Endodermal cell (in vitro differentiated cells): Measurements from ENCODE around the gene BIRC6. TPM values are rescaled to one million over a fixed set of nuclear protein-coding genes. Genes with fewer than 3 reads are reported as not detected.
"Not testable (repeated sequence)": the region's sequence is repeated elsewhere in the genome, so short reads cannot be mapped to it uniquely, and the experiment has no call there.

ENCODE experiments used
- DNase-seq: peaks from one replicate; pipeline ENCODE4 v3.0.0-alpha.2; 2017
- H3K27ac ChIP-seq: 2 replicates; pipeline ENCODE4 v1.5.1; 2013; ENCODE audit warnings: mild to moderate bottlenecking, low read depth, low read length, moderate library complexity
- H3K27me3 ChIP-seq: 2 replicates; pipeline ENCODE4 v1.6.1; 2013; ENCODE audit warnings: mild to moderate bottlenecking, low read length, moderate library complexity; ENCODE audit not compliant: insufficient read depth, control insufficient read depth, poor library complexity, severe bottlenecking
- H3K36me3 ChIP-seq: 2 replicates; pipeline ENCODE4 v1.7.0; 2013; ENCODE audit warnings: mild to moderate bottlenecking, low read length, moderate library complexity; ENCODE audit not compliant: control insufficient read depth, insufficient read depth
- H3K4me1 ChIP-seq: one replicate; pipeline ENCODE4 v1.7.0; 2013; ENCODE audit warnings: low read length; ENCODE audit not compliant: control insufficient read depth, insufficient read depth
- H3K4me3 ChIP-seq: 2 replicates; pipeline ENCODE4 v1.5.1; 2013; ENCODE audit warnings: mild to moderate bottlenecking, low read length, moderate library complexity
- H3K9ac ChIP-seq: 2 replicates; pipeline ENCODE4 v1.6.1; 2013; ENCODE audit warnings: mild to moderate bottlenecking, low read length, moderate library complexity; ENCODE audit not compliant: poor library complexity, severe bottlenecking; ENCODE audit errors: extremely low read depth
- H3K9me3 ChIP-seq: 2 replicates; pipeline ENCODE4 v1.6.1; 2013; ENCODE audit warnings: mild to moderate bottlenecking, low read length, moderate library complexity; ENCODE audit not compliant: control insufficient read depth
- H3K27ac Mint-ChIP-seq: 2 replicates; pipeline ENCODE4 v1.8.0; 2020; ENCODE audit warnings: mixed read lengths
- H3K27me3 Mint-ChIP-seq: 2 replicates; pipeline ENCODE4 v1.8.0; 2021; ENCODE audit warnings: mild to moderate bottlenecking, mixed read lengths; ENCODE audit not compliant: insufficient read depth
- H3K36me3 Mint-ChIP-seq: 2 replicates; pipeline ENCODE4 v1.8.0; 2020; ENCODE audit warnings: low read depth, mixed read lengths
- H3K4me1 Mint-ChIP-seq: 2 replicates; pipeline ENCODE4 v1.8.0; 2020; ENCODE audit warnings: mixed read lengths
- H3K4me3 Mint-ChIP-seq: 2 replicates; pipeline ENCODE4 v1.8.0; 2020; ENCODE audit warnings: mild to moderate bottlenecking, moderate library complexity, mixed read lengths
- H3K9me3 Mint-ChIP-seq: 2 replicates; pipeline ENCODE4 v1.8.0; 2020; ENCODE audit warnings: mild to moderate bottlenecking, mixed read lengths
- WGBS, 2 experiments: methylation state at CpG; one replicate each; pipeline versions ENCODE4 v1.1.5 to v1.1.7; 2013; ENCODE audit warnings: missing lambda C conversion rate in 2 of 2, mixed read lengths in 1 of 2; ENCODE audit not compliant: insufficient coverage in 1 of 2, insufficient read length in 1 of 2; 5-methylcytosine and 5-hydroxymethylcytosine counted together
- total RNA-seq, 2 donors: library from RNA; stranded (reverse); fragmentation: NEBNext Ultra II Directional in 1 of 2; extraction: Animal tissue kit (Norgen Biotek cat#: 25700) in 1 of 2; gene quantifications; 2 replicates in 1 of 2; 3 replicates in 1 of 2; pipeline ENCODE4 v1.2.1, GENCODE V29; 2021
- TF ChIP-seq, protein P1 (sequence below): fragments of 200-600 bp; sonication (generic); conservative IDR thresholded peaks from 2 replicates; pipeline ENCODE4 v1.5.0; 2021; ENCODE audit warnings: antibody characterized with exemption, mild to moderate bottlenecking

Gene BIRC6
- total RNA-seq, 2 donors from 2014 or later, result 84.6 to 111 TPM

DNA sequence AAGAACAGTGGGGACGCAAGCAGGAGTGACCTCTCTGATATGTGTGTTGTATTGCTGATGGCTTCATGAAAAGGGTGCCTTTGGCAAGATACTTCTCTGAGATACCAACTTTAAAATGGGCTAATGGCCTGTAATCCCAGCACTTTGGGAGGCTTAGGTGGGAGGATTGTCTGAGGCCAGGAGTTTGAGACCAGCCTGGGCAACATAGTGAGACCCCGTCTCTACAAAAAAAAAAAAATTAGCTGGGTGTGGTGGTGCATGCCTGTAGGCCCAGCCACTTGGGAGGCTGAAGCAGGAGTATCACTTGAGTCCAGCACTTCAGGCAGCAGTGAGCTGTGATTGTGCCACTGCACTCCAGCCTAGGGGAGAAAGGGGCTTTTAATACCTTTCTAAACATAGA lies 9.8 kb downstream of the BIRC6 start:
- H3K9ac ChIP-seq, result no peak overlapping the region
- H3K27ac ChIP-seq, result no peak overlapping the region
- H3K4me1 ChIP-seq, result no peaks in the 10 kb centered on the region
- WGBS, 2 experiments, result 95 to 100% methylated on average over 2 of the region's 2 CpGs
- TF ChIP-seq, protein P1, sequence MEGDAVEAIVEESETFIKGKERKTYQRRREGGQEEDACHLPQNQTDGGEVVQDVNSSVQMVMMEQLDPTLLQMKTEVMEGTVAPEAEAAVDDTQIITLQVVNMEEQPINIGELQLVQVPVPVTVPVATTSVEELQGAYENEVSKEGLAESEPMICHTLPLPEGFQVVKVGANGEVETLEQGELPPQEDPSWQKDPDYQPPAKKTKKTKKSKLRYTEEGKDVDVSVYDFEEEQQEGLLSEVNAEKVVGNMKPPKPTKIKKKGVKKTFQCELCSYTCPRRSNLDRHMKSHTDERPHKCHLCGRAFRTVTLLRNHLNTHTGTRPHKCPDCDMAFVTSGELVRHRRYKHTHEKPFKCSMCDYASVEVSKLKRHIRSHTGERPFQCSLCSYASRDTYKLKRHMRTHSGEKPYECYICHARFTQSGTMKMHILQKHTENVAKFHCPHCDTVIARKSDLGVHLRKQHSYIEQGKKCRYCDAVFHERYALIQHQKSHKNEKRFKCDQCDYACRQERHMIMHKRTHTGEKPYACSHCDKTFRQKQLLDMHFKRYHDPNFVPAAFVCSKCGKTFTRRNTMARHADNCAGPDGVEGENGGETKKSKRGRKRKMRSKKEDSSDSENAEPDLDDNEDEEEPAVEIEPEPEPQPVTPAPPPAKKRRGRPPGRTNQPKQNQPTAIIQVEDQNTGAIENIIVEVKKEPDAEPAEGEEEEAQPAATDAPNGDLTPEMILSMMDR, result no peak
- no peak for DNase-seq
- Mint-ChIP-seq H3K9me3 (peaks cover 2% of the 10 kb centered on the region), H3K4me1 (peaks cover 6% of the 10 kb centered on the region), H3K27me3 (no peaks in the 10 kb centered on the region), H3K36me3 (peaks cover 18% of the 10 kb centered on the region), H3K4me3 (no peak overlapping the region), H3K27ac (no peak overlapping the region)
- H3K36me3 ChIP-seq, result peaks cover 6% of the 10 kb centered on the region
- no peaks in the 10 kb centered on the region for H3K27me3 ChIP-seq
- H3K9me3 ChIP-seq, result peaks cover 7% of the 10 kb centered on the region
- no peak overlapping the region for H3K4me3 ChIP-seq

DNA sequence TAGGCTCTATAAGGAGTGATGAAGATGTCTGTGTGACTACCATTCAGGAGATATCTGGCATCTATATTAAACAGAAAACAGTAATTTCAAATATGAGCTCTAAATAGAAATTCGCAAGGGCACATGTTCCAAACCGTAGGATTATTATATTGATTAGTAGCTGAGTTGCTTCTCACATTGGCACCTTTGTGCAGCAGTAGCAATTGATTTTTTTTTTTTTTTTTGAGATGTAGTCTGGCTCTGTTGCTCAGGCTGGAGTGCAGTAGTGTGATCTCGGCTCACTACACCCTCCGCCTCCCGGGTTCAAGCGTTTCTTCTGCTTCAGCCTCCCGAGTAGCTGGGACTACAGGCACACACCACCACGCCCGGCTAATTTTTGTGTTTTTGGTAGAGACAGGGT lies 12.4 kb downstream of the BIRC6 start:
- Histone ChIP-seq H3K4me1 (no peaks in the 10 kb centered on the region), H3K4me3 (no peak overlapping the region), H3K36me3 (peaks cover 5% of the 10 kb centered on the region), H3K27ac (no peak overlapping the region), H3K9ac (no peak overlapping the region), H3K27me3 (no peaks in the 10 kb centered on the region), H3K9me3 (no peaks in the 10 kb centered on the region)
- H3K27ac Mint-ChIP-seq, result no peak overlapping the region
- no peak overlapping the region for H3K4me3 Mint-ChIP-seq
- peaks cover 6% of the 10 kb centered on the region for H3K4me1 Mint-ChIP-seq
- H3K36me3 Mint-ChIP-seq, result peaks cover 24% of the 10 kb centered on the region
- TF ChIP-seq, protein P1, result no peak
- peaks cover 1% of the 10 kb centered on the region for H3K9me3 Mint-ChIP-seq
- no peak for DNase-seq
- no peaks in the 10 kb centered on the region for H3K27me3 Mint-ChIP-seq
- 95 to 100% methylated on average over 6 to 9 of the region's 9 CpGs for WGBS, 2 experiments

DNA sequence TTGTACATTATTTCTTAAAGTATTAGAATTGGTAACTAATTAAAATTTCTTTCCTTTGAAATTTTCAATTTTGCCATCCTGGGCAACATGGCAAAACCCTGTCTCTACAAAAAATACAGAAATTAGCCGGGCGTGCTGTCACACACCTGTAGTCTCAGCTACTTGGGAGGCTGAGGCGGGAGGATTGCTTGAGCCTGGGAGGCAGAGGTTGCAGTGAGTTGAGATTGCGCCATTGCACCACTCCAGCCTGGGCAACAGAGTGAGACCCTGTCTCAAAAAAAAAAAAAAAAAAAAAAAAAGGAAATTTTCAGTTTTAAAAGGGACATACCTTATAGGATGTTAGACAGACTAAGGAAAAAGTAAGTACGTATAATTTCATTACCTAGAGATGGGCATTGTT lies 14.1 kb downstream of the BIRC6 start:
- H3K27me3 Mint-ChIP-seq, H3K4me1 ChIP-seq, H3K27me3 ChIP-seq, H3K9me3 ChIP-seq, DNase-seq, H3K9me3 Mint-ChIP-seq, H3K27ac ChIP-seq, H3K36me3 ChIP-seq, H3K9ac ChIP-seq, H3K27ac Mint-ChIP-seq, H3K4me3 ChIP-seq, H3K4me1 Mint-ChIP-seq, H3K4me3 Mint-ChIP-seq: not testable (repeated sequence)
- H3K36me3 Mint-ChIP-seq, result peaks cover 27% of the 10 kb centered on the region
- WGBS, 2 experiments, result 80 to 91% methylated on average over 3 to 5 of the region's 5 CpGs

DNA sequence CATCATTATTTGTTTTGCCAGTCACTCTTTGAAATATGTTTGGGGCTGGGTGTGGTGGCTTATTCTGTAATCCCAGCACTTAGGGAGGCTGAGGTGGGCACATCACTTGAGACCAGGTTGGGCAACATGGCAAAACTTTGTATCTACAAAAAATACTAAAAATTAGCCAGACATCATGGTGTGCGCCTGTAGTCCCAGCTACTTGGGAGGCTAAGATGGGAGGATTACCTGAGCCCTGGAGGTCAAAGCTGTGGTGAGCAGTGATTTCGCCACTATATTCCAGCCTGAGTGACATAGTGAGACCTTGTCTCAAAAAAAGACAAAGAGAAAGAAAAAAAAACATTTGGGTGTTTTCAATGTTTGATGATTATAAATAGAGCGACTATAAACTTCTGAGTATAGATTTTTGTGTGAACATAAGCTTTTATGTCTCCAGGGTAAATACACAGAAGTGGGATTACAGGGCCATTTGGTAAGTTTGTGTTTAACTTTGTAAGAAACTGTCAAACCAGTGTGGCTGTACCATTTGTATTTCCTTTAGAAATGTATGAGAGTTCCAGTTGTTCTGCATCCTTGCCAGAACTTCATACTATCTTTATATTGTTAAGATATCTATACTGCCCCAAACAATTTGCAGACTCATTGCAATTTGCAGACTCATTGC lies 15.8 kb downstream of the BIRC6 start:
- Mint-ChIP-seq H3K27ac (no peak overlapping the region), H3K4me3 (no peak overlapping the region), H3K27me3 (no peaks in the 10 kb centered on the region), H3K36me3 (peaks cover 22% of the 10 kb centered on the region), H3K9me3 (peaks cover 1% of the 10 kb centered on the region), H3K4me1 (peaks cover 15% of the 10 kb centered on the region)
- peaks cover 5% of the 10 kb centered on the region for H3K36me3 ChIP-seq
- H3K27me3 ChIP-seq, result no peaks in the 10 kb centered on the region
- no peaks in the 10 kb centered on the region for H3K4me1 ChIP-seq
- TF ChIP-seq, protein P1, result no peak
- H3K4me3 ChIP-seq, result no peak overlapping the region
- DNase-seq, result no peak
- H3K9ac ChIP-seq, result no peak overlapping the region
- no peak overlapping the region for H3K27ac ChIP-seq
- 96% methylated on average over 3 of the region's 3 CpGs for WGBS, 2 experiments
- no peaks in the 10 kb centered on the region for H3K9me3 ChIP-seq
